ENCODE data around the gene JAKMIP1. TPM values are rescaled to one million over a fixed set of nuclear protein-coding genes. Genes with fewer than 3 reads are reported as not detected.

JAKMIP1 gene
- total RNA-seq, 1 donor from 2014 or later, result 0.54 TPM

DNA sequence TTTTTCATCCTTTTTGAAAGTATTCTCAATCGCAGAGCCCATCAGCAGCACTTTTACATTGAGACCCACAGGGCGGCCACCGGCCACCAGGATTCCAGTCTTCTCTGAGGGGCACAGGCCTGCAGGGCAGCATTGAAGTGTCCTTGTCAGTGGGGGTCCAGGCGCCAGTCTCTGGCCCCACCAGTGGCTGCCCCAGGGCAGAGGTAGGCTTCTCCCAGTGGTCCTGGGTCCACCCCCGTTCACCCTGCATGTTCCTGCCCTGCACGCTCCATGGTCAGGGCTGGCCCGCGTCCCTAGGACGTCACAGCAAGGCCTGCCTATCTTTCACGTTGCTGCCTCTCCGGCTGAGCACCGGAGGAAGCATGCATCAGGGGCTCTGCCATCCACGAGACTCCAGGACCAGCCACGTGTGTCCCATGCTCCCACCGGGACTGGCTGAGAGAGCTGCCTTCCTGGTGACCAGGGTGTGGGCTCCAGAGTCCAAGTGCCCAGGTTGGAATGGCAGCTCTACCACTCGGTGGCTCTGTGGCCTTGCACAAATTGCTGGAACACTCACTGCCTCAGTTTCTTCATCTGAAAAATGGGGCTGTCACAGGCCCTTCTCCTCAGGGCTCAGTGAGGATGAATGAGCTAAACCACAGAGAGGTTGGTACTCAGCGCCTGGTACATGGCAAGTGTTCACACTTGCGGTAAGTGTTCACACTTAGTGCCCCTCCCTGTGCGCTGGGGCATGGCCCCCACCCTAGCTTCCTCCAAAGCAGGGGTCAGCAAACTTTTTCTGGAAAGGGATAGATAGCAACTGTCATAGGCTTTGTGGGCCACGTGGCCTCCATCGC, 30.7 kb upstream of the JAKMIP1 start:
- DNase-seq (ENCODE audit: low read depth, low spot score), result no peak
- H3K4me1 Mint-ChIP-seq, result no peaks in the 10 kb centered on the region
- no peaks in the 10 kb centered on the region for H3K36me3 Mint-ChIP-seq (ENCODE audit: low read depth)
- TF ChIP-seq, protein P1, sequence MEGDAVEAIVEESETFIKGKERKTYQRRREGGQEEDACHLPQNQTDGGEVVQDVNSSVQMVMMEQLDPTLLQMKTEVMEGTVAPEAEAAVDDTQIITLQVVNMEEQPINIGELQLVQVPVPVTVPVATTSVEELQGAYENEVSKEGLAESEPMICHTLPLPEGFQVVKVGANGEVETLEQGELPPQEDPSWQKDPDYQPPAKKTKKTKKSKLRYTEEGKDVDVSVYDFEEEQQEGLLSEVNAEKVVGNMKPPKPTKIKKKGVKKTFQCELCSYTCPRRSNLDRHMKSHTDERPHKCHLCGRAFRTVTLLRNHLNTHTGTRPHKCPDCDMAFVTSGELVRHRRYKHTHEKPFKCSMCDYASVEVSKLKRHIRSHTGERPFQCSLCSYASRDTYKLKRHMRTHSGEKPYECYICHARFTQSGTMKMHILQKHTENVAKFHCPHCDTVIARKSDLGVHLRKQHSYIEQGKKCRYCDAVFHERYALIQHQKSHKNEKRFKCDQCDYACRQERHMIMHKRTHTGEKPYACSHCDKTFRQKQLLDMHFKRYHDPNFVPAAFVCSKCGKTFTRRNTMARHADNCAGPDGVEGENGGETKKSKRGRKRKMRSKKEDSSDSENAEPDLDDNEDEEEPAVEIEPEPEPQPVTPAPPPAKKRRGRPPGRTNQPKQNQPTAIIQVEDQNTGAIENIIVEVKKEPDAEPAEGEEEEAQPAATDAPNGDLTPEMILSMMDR (conservative IDR thresholded peaks at IDR 0.05), result no peak
- no peaks in the 10 kb centered on the region for H3K9me3 Mint-ChIP-seq
- H3K4me3 Mint-ChIP-seq, result no peak overlapping the region
- peaks cover 13% of the 10 kb centered on the region for H3K27me3 Mint-ChIP-seq (ENCODE audit: low read depth)
- no peak overlapping the region for H3K27ac Mint-ChIP-seq (ENCODE audit: unreplicated experiment)

- no peak for DNase-seq (ENCODE audit: low read depth, low spot score)
- H3K4me1 Mint-ChIP-seq, result no peaks in the 10 kb centered on the region
- H3K4me3 Mint-ChIP-seq, result no peak overlapping the region
- no peaks in the 10 kb centered on the region for H3K9me3 Mint-ChIP-seq
- TF ChIP-seq, protein P1 (conservative IDR thresholded peaks at IDR 0.05), result no peak
- H3K36me3 Mint-ChIP-seq (ENCODE audit: low read depth), result no peaks in the 10 kb centered on the region
- H3K27me3 Mint-ChIP-seq (ENCODE audit: low read depth), result peaks cover 19% of the 10 kb centered on the region
- no peak overlapping the region for H3K27ac Mint-ChIP-seq (ENCODE audit: unreplicated experiment)
Measured at GRCh38 chr4:6230502-6230785, 30.1 kb upstream of the JAKMIP1 start.

DNA sequence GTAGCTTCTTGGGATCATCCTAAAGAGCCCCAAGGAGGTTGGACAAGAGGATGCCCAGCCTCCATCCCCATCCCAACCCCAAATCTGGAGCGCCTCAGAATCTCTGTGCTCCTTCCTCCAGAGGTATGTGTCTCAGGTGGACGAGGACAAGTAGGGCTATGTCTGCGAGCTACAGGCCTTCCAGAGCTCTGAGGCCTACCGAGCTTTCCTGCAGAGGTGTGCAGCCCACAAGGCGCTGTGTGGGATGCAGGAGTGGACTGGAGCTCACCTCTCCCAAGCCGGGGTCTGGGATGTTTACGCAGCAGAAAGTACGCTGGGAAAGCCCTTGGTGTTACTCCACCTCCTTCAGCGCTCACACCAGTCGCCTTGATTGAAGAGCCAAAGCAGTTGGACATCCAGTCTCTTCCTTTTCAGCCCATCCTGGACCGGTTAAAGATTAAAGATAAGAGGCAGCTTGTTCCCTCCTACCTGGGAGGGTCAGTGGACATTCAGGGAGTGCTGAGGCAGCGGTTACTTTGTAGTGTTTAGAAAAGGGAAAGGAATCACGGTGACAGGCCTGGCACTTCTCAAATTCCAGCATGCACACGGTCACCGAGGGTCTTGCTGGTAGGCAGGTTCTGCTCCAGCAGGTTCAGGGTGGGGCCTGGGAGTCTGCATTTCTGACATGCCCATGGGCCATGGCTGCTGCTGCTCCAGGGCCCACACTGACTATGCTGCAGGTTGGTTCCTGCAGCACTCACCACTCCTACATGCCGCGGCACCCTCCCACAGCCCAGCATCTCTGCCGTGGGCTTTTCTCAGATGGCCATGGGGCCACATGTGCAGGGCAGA, 29.5 kb upstream of the JAKMIP1 start:
- TF ChIP-seq, protein P1 (conservative IDR thresholded peaks at IDR 0.05), result no peak
- H3K9me3 Mint-ChIP-seq, result no peaks in the 10 kb centered on the region
- DNase-seq (ENCODE audit: low read depth, low spot score), result no peak
- peaks cover 24% of the 10 kb centered on the region for H3K27me3 Mint-ChIP-seq (ENCODE audit: low read depth)
- H3K4me1 Mint-ChIP-seq, result no peaks in the 10 kb centered on the region
- no peak overlapping the region for H3K4me3 Mint-ChIP-seq
- H3K36me3 Mint-ChIP-seq (ENCODE audit: low read depth), result no peaks in the 10 kb centered on the region
- no peak overlapping the region for H3K27ac Mint-ChIP-seq (ENCODE audit: unreplicated experiment)

GRCh38 chr4:6229095-6229494, 28.7 kb upstream of the JAKMIP1 start:
- H3K27me3 Mint-ChIP-seq (ENCODE audit: low read depth), result peaks cover 30% of the 10 kb centered on the region
- TF ChIP-seq, protein P1 (conservative IDR thresholded peaks at IDR 0.05), result no peak
- no peaks in the 10 kb centered on the region for H3K4me1 Mint-ChIP-seq
- DNase-seq (ENCODE audit: low read depth, low spot score), result no peak
- no peaks in the 10 kb centered on the region for H3K36me3 Mint-ChIP-seq (ENCODE audit: low read depth)
- no peak overlapping the region for H3K4me3 Mint-ChIP-seq
- H3K9me3 Mint-ChIP-seq, result no peaks in the 10 kb centered on the region
- no peak overlapping the region for H3K27ac Mint-ChIP-seq (ENCODE audit: unreplicated experiment)

DNA sequence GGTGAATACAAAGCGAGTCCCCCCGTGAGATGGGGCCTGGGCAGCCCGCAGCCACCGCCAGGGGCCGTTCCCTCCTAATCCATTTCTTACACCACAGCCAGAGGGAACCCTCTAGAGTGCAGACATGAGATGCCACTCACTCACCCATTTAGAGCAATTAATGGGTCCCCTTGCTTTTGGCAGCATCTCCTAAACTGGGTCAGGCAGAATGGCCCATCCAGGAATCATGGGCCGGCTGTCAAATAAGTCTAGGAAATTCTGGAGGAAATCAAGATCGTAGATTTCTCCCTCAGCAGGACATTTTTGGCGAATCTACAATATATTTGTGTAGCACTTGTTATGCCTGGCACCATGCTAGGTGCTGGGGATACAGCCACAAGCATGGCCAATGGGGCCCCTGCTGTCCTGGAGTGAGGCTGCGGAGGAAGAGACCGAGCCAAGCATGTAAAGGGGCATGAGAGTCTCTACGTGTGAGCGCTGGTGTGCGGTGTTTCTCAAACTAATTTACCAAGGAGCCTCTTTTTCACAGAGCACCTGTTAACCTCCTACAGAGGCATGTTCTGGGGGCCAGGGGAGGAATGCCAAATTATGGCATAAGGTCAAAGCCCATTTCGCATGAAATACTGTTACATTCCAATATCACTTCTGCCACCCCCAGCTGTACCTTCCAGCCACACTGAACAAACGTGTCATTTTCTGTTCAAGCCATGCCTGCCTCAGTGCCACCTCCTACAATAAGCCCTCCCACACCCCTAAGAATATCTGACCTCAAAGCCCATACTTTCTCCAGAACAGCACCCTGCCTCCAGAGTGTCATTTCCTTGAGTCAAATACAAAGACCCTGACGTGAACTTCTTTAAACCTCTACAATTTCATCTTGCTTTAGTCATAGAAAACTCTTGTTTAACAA, 28.1 kb upstream of the JAKMIP1 start:
- TF ChIP-seq, protein P1 (conservative IDR thresholded peaks at IDR 0.05), result no peak
- Mint-ChIP-seq H3K27ac (ENCODE audit: unreplicated experiment) (peak overlapping the region; percentile 71), H3K4me1 (no peaks in the 10 kb centered on the region), H3K36me3 (ENCODE audit: low read depth) (no peaks in the 10 kb centered on the region), H3K4me3 (no peak overlapping the region), H3K27me3 (ENCODE audit: low read depth) (peaks cover 37% of the 10 kb centered on the region), H3K9me3 (no peaks in the 10 kb centered on the region)
- DNase-seq (ENCODE audit: low read depth, low spot score), result no peak
